ENCODE results near the gene TNFSF15.

- no peak for TF ChIP-seq EZH2 (IDR thresholded peaks at IDR 0.05; ENCODE audit: borderline replicate concordance, low read length)
- TF ChIP-seq, protein P1, sequence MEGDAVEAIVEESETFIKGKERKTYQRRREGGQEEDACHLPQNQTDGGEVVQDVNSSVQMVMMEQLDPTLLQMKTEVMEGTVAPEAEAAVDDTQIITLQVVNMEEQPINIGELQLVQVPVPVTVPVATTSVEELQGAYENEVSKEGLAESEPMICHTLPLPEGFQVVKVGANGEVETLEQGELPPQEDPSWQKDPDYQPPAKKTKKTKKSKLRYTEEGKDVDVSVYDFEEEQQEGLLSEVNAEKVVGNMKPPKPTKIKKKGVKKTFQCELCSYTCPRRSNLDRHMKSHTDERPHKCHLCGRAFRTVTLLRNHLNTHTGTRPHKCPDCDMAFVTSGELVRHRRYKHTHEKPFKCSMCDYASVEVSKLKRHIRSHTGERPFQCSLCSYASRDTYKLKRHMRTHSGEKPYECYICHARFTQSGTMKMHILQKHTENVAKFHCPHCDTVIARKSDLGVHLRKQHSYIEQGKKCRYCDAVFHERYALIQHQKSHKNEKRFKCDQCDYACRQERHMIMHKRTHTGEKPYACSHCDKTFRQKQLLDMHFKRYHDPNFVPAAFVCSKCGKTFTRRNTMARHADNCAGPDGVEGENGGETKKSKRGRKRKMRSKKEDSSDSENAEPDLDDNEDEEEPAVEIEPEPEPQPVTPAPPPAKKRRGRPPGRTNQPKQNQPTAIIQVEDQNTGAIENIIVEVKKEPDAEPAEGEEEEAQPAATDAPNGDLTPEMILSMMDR (conservative IDR thresholded peaks at IDR 0.05 in 1 of 2, IDR thresholded peaks at IDR 0.05 in 1 of 2; ENCODE audit: extremely low read depth in 1 of 2, insufficient read depth in 1 of 2, low read depth in 1 of 2, low read length in 2 of 2): no peak
These were observed 21.9 kb upstream of the TNFSF15 start for GRCh38 chr9:114827641-114828302.

All from mammary epithelial cell (primary cell).